HepG2 (cell line): ENCODE measurements around the gene HIPK2. TPM values are rescaled to one million over a fixed set of nuclear protein-coding genes. Genes with fewer than 3 reads are reported as not detected.

ENCODE experiments used
- ERF ChIP-seq: IDR thresholded peaks from 2 replicates; pipeline ENCODE4 v1.6.1; 2018; ENCODE audit warnings: missing biosample characterization, missing genetic modification reagents
- HOMEZ ChIP-seq: IDR thresholded peaks from 2 replicates; pipeline ENCODE4 v1.6.1; 2016; ENCODE audit warnings: low read depth
- JARID2 ChIP-seq: sonication (generic); formaldehyde crosslinking; IDR thresholded peaks from 2 replicates; pipeline ENCODE4 v1.8.1; 2023; ENCODE audit warnings: missing genetic modification reagents, inconsistent platforms; ENCODE audit not compliant: insufficient replicate concordance
- MBNL3 ChIP-seq: fragments of 250-450 bp; sonication (Bioruptor Pico); conservative IDR thresholded peaks from 2 replicates; pipeline ENCODE4 v1.8.0; 2022; ENCODE audit warnings: mild to moderate bottlenecking, inconsistent platforms
- NCOR1 ChIP-seq: fragments of 200-600 bp; sonication (generic); IDR thresholded peaks from 2 replicates; pipeline ENCODE4 v1.7.0; 2017; ENCODE audit warnings: antibody characterized with exemption, low read length, borderline replicate concordance
- SIN3B ChIP-seq: fragments of 150-350 bp; IDR thresholded peaks from 2 replicates; pipeline ENCODE4 v1.6.1; 2014; ENCODE audit warnings: low read length
- THYN1 ChIP-seq: sonication (generic); formaldehyde crosslinking; IDR thresholded peaks from 2 replicates; pipeline ENCODE4 v1.8.1; 2023; ENCODE audit warnings: low read depth, mild to moderate bottlenecking, moderate library complexity, missing genetic modification reagents, borderline replicate concordance
- ZNF142 ChIP-seq: sonication (generic); formaldehyde crosslinking; IDR thresholded peaks from 2 replicates; pipeline ENCODE4 v1.4.0; 2020; ENCODE audit warnings: missing genetic modification reagents
- ZNF143 ChIP-seq: sonication (generic); formaldehyde crosslinking; IDR thresholded peaks from 2 replicates; pipeline ENCODE4 v1.4.0; 2020; ENCODE audit warnings: missing genetic modification reagents
- ZNF17 ChIP-seq: sonication (generic); formaldehyde crosslinking; IDR thresholded peaks from 2 replicates; pipeline ENCODE4 v1.5.0; 2020; ENCODE audit warnings: mild to moderate bottlenecking, missing genetic modification reagents
- ZNF280D ChIP-seq: sonication (generic); formaldehyde crosslinking; IDR thresholded peaks from 2 replicates; pipeline ENCODE4 v1.5.1; 2020; ENCODE audit warnings: mild to moderate bottlenecking, missing genetic modification reagents
- ZNF317 ChIP-seq: sonication (generic); formaldehyde crosslinking; IDR thresholded peaks from 2 replicates; pipeline ENCODE4 v1.5.0; 2020; ENCODE audit warnings: mild to moderate bottlenecking, missing genetic modification reagents
- ZNF589 ChIP-seq: sonication (generic); formaldehyde crosslinking; conservative IDR thresholded peaks from 2 replicates; pipeline ENCODE4 v1.8.0; 2022; ENCODE audit warnings: mild to moderate bottlenecking, moderate library complexity, missing genetic modification reagents
- ZNF841 ChIP-seq: sonication (generic); formaldehyde crosslinking; IDR thresholded peaks from 2 replicates; pipeline ENCODE4 v1.8.1; 2023; ENCODE audit warnings: missing genetic modification reagents, borderline replicate concordance
- ZSCAN5A ChIP-seq: sonication (generic); formaldehyde crosslinking; IDR thresholded peaks from 2 replicates; pipeline ENCODE4 v1.8.0; 2022; ENCODE audit warnings: mild to moderate bottlenecking, missing genetic modification reagents, borderline replicate concordance
- polyA plus RNA-seq, 8 experiments: library from polyadenylated mRNA; depleted of rRNA in 3 of 8; stranded (reverse) in 7 of 8; unstranded in 1 of 8; fragments of >200 nt; fragmentation: Illumina TruSeq in 4 of 8; extraction: Trizol in 4 of 8; gene quantifications; 2 replicates each; pipeline versions ENCODE4 v1.2.1 to v1.2.3, GENCODE V29; 2011 to 2016; ENCODE audit warnings: low read depth in 4 of 8, missing spikeins in 1 of 8, mixed read lengths in 1 of 8; ENCODE audit not compliant: insufficient read depth in 1 of 8
- total RNA-seq, 5 experiments: library from RNA; depleted of rRNA; stranded (reverse); fragments of >200 nt; fragmentation: Illumina TruSeq; extraction: Trizol; gene quantifications; 2 replicates each; pipeline ENCODE4 v1.2.3, GENCODE V29; 2016; ENCODE audit warnings: low read depth in 1 of 5

The HIPK2 gene
- total and polyA plus RNA-seq, 2 of the 13 experiments (the other 11 are each of a cell fraction or from before 2014, with no cell fraction given), result 14.4 to 20.2 TPM

GRCh38 chr7:139675127-139676125, 102.4 kb downstream of the HIPK2 start (continued):
- peak; percentile 58; the same call in 1 of the 2 replicates for TF ChIP-seq ZSCAN5A (CRISPR knock-in tag)
- no peak for TF ChIP-seq MBNL3
- TF ChIP-seq THYN1 (CRISPR knock-in tag), result 0 out of 2 replicates have a peak, but pooled peaks have one; percentile 59
- peak; percentile 82; the same call in 1 of the 2 replicates for TF ChIP-seq ZNF589 (CRISPR knock-in tag)
- TF ChIP-seq ZNF142 (CRISPR knock-in tag), result no peak
- no peak for TF ChIP-seq JARID2
- peak; percentile 90 for TF ChIP-seq HOMEZ (CRISPR knock-in tag)
- TF ChIP-seq SIN3B, result no peak
- no peak for TF ChIP-seq ZNF17 (CRISPR knock-in tag)
- peak; percentile 86 for TF ChIP-seq ERF
- peak; percentile 79 for TF ChIP-seq ZNF317 (CRISPR knock-in tag)
- TF ChIP-seq NCOR1, result peak; percentile 82
- no peak; the same call in 1 of the 2 replicates for TF ChIP-seq ZNF841 (CRISPR knock-in tag)
- TF ChIP-seq ZNF280D (CRISPR knock-in tag), result no peak
- TF ChIP-seq ZNF143, result no peak
